Muscle layer of colon (tissue), 2 donors: ENCODE results near the gene MIB2.
"Not testable (repeated sequence)": the region's sequence is repeated elsewhere in the genome, so short reads cannot be mapped to it uniquely, and the experiment has no call there.

Source experiments
- H3K27ac ChIP-seq: one replicate; pipeline ENCODE4 v1.7.0; 2013; ENCODE audit warnings: low read depth, mild to moderate bottlenecking, low read length, moderate library complexity
- H3K27me3 ChIP-seq, 2 donors: one replicate each; pipeline ENCODE4 v1.7.0; 2013; ENCODE audit warnings: low read length in 2 of 2, mild to moderate bottlenecking in 2 of 2; ENCODE audit not compliant: insufficient read depth in 2 of 2, control insufficient read depth in 1 of 2
- H3K36me3 ChIP-seq: one replicate; pipeline ENCODE4 v1.7.0; 2013; ENCODE audit warnings: mild to moderate bottlenecking, low read length; ENCODE audit not compliant: insufficient read depth
- H3K4me1 ChIP-seq: one replicate; pipeline ENCODE4 v1.7.0; 2013; ENCODE audit warnings: mild to moderate bottlenecking, low read length; ENCODE audit not compliant: insufficient read depth
- H3K4me3 ChIP-seq, 2 donors: one replicate each; pipeline ENCODE4 v1.7.0; 2013; ENCODE audit warnings: low read length in 2 of 2, low read depth in 1 of 2, mild to moderate bottlenecking in 1 of 2, moderate library complexity in 1 of 2
- H3K9ac ChIP-seq: one replicate; pipeline ENCODE4 v1.7.0; 2013; ENCODE audit warnings: low read length
- H3K9me3 ChIP-seq: one replicate; pipeline ENCODE4 v1.7.0; 2013; ENCODE audit warnings: mild to moderate bottlenecking, low read length
- donor health status: abdominal sarcoma.
- donor health status: Adenocarcinoma of cecum.

Gene MIB2

DNA sequence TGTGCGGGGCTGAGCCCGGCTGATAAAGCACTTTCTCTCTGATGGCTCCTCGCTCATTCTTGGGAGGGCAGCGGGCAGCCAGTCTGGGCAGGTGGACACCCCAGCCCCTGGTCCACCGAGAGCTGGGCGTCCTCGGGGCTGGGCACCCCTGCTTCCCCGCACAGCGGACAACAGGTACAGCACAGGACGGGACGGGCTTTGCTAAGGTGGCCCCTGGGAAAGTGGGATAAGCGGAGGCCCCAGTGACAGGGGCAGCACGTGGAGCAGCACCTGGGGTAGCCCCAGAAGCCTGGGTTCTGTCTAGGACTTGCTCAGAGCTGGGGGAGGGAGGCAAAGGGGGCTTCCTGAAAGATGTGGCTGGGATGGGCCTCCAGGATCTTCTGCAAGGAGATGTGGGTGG, 19.3 kb downstream of the MIB2 start:
- H3K27ac ChIP-seq, H3K36me3 ChIP-seq, H3K9ac ChIP-seq, H3K4me3 ChIP-seq, H3K9me3 ChIP-seq, H3K4me1 ChIP-seq: not testable (repeated sequence)
- H3K27me3 ChIP-seq, result peaks cover 0 to 23% of the 10 kb centered on the region in 2 donors

DNA sequence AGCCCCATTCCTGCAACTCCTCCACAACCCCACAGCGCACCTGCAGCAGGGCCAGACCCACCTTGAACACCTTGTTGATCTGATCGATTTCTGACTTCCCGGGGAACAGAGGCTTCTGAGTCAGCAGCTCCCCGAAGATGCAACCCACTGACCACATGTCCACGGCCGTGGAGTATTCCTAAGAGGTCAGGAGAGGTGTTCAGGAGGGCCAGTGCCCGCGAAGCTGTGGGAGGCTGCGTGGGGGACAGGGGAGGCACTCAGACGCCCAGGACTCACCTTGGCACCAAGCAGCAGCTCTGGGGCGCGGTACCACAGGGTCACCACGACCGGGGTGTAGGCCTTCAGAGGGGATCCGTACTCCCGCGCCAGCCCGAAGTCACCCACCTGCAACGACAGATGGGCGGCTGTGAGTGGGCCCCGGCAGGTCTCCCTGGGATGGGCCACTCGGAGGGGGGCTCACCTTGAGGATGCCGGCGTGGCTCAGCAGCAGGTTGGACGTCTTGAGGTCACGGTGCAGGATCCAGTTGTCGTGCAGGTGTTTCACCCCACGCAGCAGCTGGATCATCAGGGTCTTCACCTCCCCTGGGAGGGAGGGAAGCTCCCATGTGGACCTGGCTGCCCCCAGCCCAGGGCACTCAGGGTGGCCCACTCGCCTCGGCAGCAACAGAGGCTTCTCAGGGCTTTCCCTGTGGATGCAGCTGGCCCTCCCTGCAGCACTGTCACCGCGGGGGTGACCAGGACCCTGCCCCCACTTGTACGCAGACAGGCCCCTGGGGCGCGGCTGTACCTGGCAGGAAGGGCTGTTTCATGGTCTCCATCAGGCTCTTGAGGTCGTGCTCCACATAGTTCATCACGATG, 21.6 kb downstream of the MIB2 start:
- not testable (repeated sequence) for H3K27me3 ChIP-seq, H3K36me3 ChIP-seq, H3K4me3 ChIP-seq

DNA sequence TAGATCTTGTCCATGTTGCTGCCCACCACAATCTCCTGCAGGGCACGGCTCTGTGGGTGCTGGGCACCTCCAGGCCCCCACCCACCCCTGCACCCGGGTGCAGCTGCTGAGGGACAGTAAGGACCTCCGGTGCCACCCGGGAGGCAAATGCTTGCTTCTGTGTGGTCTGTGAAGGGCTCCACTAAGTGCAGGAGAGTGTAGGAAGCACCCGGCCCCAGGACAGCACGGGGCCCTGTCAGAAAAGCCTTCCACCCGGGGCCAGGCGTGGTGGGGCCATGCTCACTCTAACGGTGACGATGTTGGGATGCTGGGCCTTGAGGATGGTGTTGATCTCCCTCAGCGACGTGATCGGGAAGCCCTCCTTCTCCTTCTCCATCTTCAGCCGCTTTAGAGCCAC, 22.2 kb downstream of the MIB2 start:
- H3K36me3 ChIP-seq, H3K27me3 ChIP-seq, H3K9me3 ChIP-seq: not testable (repeated sequence)

More for the DNA sequence above, 21.6 kb downstream of the MIB2 start:
- not testable (repeated sequence) for H3K4me1 ChIP-seq, H3K9ac ChIP-seq, H3K9me3 ChIP-seq, H3K27ac ChIP-seq

DNA sequence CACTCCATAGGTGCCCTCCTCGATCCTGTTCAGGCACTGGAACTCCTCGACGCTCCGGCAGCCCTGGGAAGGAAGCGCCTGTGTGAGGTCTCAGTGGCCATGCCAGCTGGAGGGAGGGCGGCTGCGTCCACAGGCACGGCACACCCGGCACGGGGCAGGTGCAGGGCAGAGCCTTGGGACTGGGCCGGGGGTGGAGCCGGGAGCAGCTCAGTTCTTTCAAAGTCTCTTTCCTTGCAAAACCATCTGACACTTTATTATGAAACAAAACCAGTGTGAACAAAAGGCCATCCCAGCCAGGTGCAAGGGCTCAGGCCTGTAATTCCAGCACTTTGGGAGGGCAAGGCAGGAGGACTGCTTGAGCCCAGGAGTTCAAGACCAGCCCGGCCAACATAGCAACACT, 23.2 kb downstream of the MIB2 start:
- not testable (repeated sequence) for H3K27me3 ChIP-seq, H3K36me3 ChIP-seq

More for the DNA sequence above, 22.2 kb downstream of the MIB2 start:
- not testable (repeated sequence) for H3K27ac ChIP-seq, H3K4me1 ChIP-seq, H3K4me3 ChIP-seq, H3K9ac ChIP-seq

DNA sequence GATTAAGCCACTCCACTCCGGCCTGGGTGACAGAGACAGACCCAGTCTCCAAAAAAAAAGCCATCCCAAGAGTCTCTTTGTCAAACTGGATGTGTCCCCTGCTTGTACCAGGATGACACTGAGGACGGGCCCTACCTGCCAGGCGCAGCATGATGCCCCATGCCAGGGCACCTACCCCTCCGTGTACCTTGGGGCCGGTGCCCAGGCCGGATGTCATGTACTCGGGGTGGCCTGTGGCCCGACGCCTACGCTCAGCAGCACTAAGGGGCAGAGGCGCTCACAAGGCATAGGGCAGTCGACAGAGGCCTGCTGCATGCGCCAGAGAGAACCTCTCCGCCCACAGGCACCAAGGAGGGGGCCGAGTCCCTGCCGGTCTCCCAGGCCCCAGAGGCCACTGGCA, 24.1 kb downstream of the MIB2 start:
- not testable (repeated sequence) for H3K9me3 ChIP-seq, H3K27ac ChIP-seq, H3K4me1 ChIP-seq, H3K36me3 ChIP-seq, H3K27me3 ChIP-seq, H3K4me3 ChIP-seq, H3K9ac ChIP-seq

More for the DNA sequence above, 23.2 kb downstream of the MIB2 start:
- not testable (repeated sequence) for H3K27ac ChIP-seq, H3K4me3 ChIP-seq, H3K9me3 ChIP-seq, H3K9ac ChIP-seq, H3K4me1 ChIP-seq

DNA sequence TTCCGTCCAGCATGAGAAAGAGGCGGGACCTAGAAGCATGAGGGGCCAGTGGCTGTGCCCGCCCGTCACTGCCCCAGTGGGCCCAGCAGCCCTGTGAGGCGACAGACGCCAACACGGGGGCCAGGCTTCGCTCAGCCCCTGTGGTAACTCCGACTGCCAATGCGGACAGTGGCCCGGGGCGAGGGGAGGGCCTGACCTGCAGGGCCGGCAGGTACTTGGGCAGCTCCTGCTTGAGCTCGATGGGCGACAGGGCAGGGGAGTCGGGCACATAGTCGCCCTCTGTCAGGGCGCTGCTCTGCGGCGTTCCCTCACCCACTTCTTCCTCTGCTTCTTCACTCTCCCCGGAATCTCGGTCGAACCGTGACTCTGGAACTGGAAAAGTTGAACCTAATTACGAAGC, 24.8 kb downstream of the MIB2 start:
- not testable (repeated sequence) for H3K27ac ChIP-seq, H3K27me3 ChIP-seq, H3K4me1 ChIP-seq, H3K9me3 ChIP-seq, H3K4me3 ChIP-seq, H3K36me3 ChIP-seq, H3K9ac ChIP-seq

DNA sequence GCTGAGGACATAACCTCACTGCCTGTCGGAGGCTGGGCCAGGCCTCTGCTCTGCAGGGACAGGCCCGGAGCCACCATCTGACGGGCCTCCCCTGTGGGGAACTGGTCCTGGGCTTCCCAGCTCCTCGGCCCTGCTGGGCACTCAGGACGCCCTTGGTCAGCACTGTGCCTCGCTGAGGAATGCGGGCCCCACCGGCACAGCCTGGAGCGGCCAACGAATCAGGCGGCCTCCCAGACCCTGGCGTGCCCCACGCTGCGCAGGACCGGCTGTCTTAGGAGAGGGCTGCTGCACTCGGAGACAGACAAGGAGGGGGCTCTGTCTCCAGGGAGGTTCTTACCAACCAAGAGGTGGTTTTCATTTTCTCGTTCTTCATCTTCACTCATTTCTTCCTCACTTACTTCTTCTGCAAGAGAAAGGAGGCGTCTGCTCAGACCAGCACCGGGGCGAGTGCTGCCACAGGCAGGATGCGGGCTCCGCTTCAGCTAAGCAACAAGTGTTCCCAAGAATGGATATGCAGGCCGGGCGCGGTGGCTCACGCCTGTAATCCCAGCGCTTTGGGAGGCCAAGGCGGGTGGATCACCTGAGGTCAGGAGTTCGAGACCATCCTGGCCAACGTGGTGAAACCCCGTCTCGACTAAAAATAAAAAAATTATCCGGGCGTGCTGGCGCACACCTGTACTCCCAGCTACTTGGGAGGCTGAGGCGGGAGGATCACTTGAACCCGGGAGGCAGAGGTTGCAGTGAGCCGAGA, 25.6 kb downstream of the MIB2 start:
- H3K4me1 ChIP-seq, H3K27ac ChIP-seq, H3K27me3 ChIP-seq, H3K9me3 ChIP-seq, H3K36me3 ChIP-seq, H3K4me3 ChIP-seq, H3K9ac ChIP-seq: not testable (repeated sequence)

DNA sequence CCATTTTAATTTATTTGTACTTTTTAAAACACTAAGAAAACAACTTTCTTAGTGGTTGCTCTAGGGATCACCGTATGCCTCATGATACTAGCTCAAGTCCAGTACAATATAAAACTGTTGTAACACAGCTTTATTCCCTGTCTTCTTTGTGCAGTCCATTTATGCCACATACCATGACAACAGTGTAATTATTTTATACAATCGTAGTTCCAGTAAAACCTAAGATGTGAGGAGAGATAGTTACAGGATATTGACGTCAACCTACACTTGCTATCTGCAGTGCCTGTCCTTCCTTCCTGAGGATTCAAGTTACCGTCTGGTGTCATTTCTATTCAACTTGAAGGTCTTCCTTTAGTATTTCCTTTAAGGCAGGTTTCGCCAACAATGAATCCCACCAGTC, 31.0 kb downstream of the MIB2 start:
- H3K36me3 ChIP-seq, result peaks cover 24% of the 10 kb centered on the region

DNA sequence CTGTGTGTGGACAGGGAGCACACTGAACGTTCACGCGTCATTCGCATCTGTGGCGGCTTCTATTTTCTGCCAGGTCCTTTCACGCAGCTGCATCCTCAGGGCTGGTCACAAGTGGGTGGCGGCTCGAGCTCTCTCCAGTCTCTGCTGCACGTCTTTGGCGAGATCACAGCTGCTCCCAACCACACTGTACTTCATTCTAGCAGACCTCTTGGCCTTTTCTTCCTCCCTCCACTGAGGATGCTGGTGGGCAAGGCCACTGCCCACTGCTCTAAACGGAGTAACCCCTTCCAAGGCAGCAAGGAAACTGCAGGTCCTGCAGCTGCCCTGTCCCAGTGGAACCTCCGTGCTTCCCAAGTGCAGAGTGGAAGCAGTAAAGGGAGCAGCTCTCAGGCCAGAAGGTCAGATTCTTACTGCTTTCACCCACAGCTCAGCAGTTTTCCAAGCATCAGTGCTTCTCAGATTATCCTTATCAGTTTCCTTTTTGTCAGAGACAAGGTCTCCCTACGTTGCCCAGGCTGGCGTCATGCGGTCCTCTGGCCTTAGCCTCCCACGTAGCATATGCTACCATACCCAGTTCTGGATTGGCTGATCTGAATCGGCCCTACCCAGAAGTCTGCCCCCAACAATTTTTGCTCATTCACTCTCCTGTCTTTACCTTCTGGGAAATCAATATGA, 32.4 kb downstream of the MIB2 start:
- peaks cover 35% of the 10 kb centered on the region for H3K36me3 ChIP-seq
- not testable (repeated sequence) for H3K4me1 ChIP-seq, H3K9me3 ChIP-seq, H3K27me3 ChIP-seq, H3K9ac ChIP-seq, H3K4me3 ChIP-seq, H3K27ac ChIP-seq

More for the DNA sequence above, 31.0 kb downstream of the MIB2 start:
- not testable (repeated sequence) for H3K27ac ChIP-seq, H3K27me3 ChIP-seq, H3K4me1 ChIP-seq, H3K4me3 ChIP-seq, H3K9me3 ChIP-seq, H3K9ac ChIP-seq

DNA sequence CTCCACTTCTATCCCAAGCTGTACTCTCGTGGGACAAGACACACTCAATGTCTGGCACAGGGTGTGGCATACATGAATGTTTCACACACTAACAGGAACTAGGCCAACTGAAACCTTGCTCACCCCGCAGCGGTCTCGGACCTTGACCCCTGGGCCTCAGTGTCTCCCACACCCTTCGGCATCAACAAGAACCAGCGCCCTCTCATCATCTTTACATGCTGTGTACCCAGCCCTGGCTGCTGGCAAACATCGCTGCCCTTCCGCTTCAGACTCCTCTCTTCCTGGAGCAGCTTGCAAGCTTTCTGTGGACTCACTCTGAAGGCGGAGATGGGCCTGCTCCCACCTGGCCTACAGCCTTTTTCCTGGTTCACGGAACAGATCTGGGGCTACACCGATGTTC, 33.0 kb downstream of the MIB2 start:
- H3K27ac ChIP-seq, H3K4me1 ChIP-seq, H3K9me3 ChIP-seq, H3K27me3 ChIP-seq, H3K4me3 ChIP-seq, H3K9ac ChIP-seq: not testable (repeated sequence)
- H3K36me3 ChIP-seq, result peaks cover 38% of the 10 kb centered on the region

DNA sequence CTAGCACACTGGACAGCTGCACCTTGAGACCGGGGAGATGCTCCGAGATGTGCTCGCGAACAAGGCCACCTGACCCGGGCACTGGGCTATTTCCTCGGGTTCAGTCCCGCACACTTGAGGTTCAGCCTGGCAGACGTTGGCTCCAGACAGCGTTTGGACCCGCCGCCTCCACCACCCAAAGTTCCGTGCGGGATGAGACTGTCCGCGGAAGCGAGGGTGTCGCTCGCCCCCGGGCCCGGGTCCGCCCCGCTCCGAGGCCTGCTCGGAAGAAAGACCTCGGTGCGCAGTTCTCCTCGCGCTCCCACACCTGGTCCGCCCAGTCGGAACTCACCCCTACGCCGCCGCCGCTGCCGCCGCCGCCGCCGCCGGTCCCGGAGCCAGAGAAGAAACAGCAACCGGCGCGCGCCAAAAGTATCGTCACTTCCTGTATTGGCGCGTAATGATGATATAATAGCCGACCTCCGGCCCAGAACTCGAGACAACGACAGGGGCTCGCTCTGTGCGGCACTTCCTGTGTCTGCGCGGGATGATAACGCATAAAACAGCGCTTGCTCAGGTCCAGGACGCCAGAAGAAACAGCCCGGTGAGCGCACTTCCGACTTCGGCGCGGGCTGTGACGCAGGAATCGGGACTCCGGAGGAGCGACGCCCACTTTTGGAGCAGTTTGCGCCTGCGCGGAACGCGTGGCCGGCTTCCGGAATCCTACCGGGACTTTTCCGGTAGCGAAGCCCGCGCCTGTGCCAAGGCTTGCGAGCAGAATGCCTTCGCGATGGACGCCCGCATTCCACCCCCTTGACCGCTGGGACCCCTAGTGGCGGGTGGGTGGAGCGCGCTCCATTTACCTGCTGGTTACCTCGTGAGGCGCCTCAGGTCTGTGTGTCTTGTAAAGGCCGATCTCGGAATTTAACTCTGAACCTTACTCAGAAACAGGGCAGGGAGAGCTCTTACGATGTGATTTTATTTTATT, 43.6 kb downstream of the MIB2 start, which contains the start of gene CDK11B:
Gene CDK11B (minus strand): TSS at position 422 of the 967 bp plus-strand sequence. CDS start 1,519 bp downstream, outside the sequence.
- not testable (repeated sequence) for H3K9ac ChIP-seq, H3K9me3 ChIP-seq, H3K27me3 ChIP-seq, H3K4me1 ChIP-seq
- Histone ChIP-seq H3K36me3 (peaks cover 21% of the 10 kb centered on the region), H3K4me3 (peak within 1 kb of the TSS; percentile 55 to 71), H3K27ac (peak within 1 kb of the TSS; percentile 88)
